GM23338 (cell line): Measurements from ENCODE around the gene GPR183.

Experiments
- CREB1 ChIP-seq: fragments of 250-450 bp; sonication (Bioruptor Pico); IDR thresholded peaks from 2 replicates; pipeline ENCODE4 v1.5.0; 2020; ENCODE audit warnings: low read depth, mild to moderate bottlenecking, moderate library complexity
- EZH2 ChIP-seq: fragments of 200-600 bp; sonication (generic); IDR thresholded peaks from one replicate; pipeline ENCODE4 v1.8.0; 2017; ENCODE audit warnings: antibody characterized with exemption, mild to moderate bottlenecking, low read depth; ENCODE audit not compliant: unreplicated experiment
- EZH2phosphoT487 ChIP-seq: fragments of 200-600 bp; sonication (generic); IDR thresholded peaks from one replicate; pipeline ENCODE4 v1.8.1; 2018; ENCODE audit warnings: antibody characterized with exemption; ENCODE audit not compliant: unreplicated experiment
- JUNB ChIP-seq: IDR thresholded peaks from one replicate; pipeline ENCODE4 v1.6.1; 2016; ENCODE audit warnings: antibody characterized with exemption; ENCODE audit not compliant: unreplicated experiment
- NANOG ChIP-seq: IDR thresholded peaks from 2 replicates; pipeline ENCODE4 v1.6.1; 2016; ENCODE audit warnings: antibody characterized with exemption, borderline replicate concordance
- POLR2AphosphoS5 ChIP-seq: IDR thresholded peaks from 2 replicates; pipeline ENCODE4 v1.6.1; 2016; ENCODE audit warnings: antibody characterized with exemption, low read depth
- STAT1 ChIP-seq: IDR thresholded peaks from one replicate; pipeline ENCODE4 v1.6.1; 2016; ENCODE audit warnings: antibody characterized with exemption; ENCODE audit not compliant: unreplicated experiment
- ZNF114 ChIP-seq: fragments of 250-450 bp; sonication (Bioruptor Pico); IDR thresholded peaks from 2 replicates; pipeline ENCODE4 v1.5.0; 2020; ENCODE audit warnings: mild to moderate bottlenecking, moderate library complexity
- ZNF331 ChIP-seq: fragments of 250-450 bp; sonication (Bioruptor Pico); IDR thresholded peaks from 2 replicates; pipeline ENCODE4 v1.5.0; 2020; ENCODE audit warnings: low read depth, mild to moderate bottlenecking, moderate library complexity
- TF ChIP-seq, protein P1 (sequence below), 2 experiments: fragments of 200-600 bp in 1 of 2; sonication (generic) in 1 of 2; conservative IDR thresholded peaks; 2 replicates each; pipeline versions ENCODE4 v1.5.1 to v1.6.1; 2016 to 2017; ENCODE audit warnings: antibody characterized with exemption in 2 of 2, low read depth in 2 of 2, mild to moderate bottlenecking in 2 of 2, moderate library complexity in 1 of 2
- TF ChIP-seq, protein P2 (sequence below): IDR thresholded peaks from one replicate; pipeline ENCODE4 v1.6.1; 2018; ENCODE audit warnings: antibody characterized with exemption; ENCODE audit not compliant: unreplicated experiment
- TF ChIP-seq, protein P3 (sequence below): fragments of 250-450 bp; sonication (Bioruptor Pico); IDR thresholded peaks from 2 replicates; pipeline ENCODE4 v1.5.0; 2020; ENCODE audit warnings: mild to moderate bottlenecking, moderate library complexity
- TF ChIP-seq, protein P4 (sequence below): IDR thresholded peaks from 2 replicates; pipeline ENCODE4 v1.6.1; 2016; ENCODE audit warnings: antibody characterized with exemption

DNA sequence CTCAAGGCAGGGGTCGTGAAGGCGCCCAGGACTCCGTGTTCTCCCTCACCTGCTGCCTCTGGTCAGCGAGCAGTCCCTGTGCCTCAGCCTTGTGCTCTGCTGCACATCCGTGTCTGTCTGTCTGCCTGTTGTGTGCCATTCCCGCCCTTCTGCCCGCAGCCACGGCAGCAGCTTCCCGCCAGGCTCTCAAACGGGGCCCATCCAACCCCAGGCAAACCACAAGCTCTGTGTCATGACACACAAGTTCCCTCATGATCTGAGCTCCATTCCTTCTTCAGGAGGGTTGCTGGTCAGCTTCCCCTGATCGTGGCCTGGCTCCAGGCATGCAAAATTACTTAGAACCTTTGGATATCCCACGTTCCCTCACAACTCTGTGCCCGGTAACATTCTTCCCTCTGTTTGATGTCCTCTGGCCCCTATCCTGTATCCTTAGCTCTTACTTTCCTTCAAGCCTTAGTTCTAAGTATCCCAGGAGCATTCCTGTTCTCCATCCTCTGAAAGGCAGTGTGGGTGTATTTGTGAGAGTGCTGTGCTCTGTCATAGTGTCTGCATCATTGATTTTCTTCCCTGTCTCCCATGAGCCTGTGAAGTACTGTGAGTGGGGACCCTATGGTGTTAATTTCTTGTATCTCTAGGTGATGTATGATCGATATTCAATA lies 3.2 kb downstream of the GPR183 start:
- TF ChIP-seq ZNF331 (CRISPR knock-in tag) (no peak), EZH2phosphoT487 (no peak), EZH2 (no peak), POLR2AphosphoS5 (no peak), STAT1 (no peak), CREB1 (CRISPR knock-in tag) (no peak), JUNB (no peak), ZNF114 (CRISPR knock-in tag) (no peak), NANOG (no peak)
- TF ChIP-seq, protein P1, sequence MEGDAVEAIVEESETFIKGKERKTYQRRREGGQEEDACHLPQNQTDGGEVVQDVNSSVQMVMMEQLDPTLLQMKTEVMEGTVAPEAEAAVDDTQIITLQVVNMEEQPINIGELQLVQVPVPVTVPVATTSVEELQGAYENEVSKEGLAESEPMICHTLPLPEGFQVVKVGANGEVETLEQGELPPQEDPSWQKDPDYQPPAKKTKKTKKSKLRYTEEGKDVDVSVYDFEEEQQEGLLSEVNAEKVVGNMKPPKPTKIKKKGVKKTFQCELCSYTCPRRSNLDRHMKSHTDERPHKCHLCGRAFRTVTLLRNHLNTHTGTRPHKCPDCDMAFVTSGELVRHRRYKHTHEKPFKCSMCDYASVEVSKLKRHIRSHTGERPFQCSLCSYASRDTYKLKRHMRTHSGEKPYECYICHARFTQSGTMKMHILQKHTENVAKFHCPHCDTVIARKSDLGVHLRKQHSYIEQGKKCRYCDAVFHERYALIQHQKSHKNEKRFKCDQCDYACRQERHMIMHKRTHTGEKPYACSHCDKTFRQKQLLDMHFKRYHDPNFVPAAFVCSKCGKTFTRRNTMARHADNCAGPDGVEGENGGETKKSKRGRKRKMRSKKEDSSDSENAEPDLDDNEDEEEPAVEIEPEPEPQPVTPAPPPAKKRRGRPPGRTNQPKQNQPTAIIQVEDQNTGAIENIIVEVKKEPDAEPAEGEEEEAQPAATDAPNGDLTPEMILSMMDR (conservative IDR thresholded peaks at IDR 0.05; ENCODE audit: low read depth in 2 of 2), result no peak
- TF ChIP-seq, protein P2, sequence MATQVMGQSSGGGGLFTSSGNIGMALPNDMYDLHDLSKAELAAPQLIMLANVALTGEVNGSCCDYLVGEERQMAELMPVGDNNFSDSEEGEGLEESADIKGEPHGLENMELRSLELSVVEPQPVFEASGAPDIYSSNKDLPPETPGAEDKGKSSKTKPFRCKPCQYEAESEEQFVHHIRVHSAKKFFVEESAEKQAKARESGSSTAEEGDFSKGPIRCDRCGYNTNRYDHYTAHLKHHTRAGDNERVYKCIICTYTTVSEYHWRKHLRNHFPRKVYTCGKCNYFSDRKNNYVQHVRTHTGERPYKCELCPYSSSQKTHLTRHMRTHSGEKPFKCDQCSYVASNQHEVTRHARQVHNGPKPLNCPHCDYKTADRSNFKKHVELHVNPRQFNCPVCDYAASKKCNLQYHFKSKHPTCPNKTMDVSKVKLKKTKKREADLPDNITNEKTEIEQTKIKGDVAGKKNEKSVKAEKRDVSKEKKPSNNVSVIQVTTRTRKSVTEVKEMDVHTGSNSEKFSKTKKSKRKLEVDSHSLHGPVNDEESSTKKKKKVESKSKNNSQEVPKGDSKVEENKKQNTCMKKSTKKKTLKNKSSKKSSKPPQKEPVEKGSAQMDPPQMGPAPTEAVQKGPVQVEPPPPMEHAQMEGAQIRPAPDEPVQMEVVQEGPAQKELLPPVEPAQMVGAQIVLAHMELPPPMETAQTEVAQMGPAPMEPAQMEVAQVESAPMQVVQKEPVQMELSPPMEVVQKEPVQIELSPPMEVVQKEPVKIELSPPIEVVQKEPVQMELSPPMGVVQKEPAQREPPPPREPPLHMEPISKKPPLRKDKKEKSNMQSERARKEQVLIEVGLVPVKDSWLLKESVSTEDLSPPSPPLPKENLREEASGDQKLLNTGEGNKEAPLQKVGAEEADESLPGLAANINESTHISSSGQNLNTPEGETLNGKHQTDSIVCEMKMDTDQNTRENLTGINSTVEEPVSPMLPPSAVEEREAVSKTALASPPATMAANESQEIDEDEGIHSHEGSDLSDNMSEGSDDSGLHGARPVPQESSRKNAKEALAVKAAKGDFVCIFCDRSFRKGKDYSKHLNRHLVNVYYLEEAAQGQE, result no peak
- TF ChIP-seq, protein P3, sequence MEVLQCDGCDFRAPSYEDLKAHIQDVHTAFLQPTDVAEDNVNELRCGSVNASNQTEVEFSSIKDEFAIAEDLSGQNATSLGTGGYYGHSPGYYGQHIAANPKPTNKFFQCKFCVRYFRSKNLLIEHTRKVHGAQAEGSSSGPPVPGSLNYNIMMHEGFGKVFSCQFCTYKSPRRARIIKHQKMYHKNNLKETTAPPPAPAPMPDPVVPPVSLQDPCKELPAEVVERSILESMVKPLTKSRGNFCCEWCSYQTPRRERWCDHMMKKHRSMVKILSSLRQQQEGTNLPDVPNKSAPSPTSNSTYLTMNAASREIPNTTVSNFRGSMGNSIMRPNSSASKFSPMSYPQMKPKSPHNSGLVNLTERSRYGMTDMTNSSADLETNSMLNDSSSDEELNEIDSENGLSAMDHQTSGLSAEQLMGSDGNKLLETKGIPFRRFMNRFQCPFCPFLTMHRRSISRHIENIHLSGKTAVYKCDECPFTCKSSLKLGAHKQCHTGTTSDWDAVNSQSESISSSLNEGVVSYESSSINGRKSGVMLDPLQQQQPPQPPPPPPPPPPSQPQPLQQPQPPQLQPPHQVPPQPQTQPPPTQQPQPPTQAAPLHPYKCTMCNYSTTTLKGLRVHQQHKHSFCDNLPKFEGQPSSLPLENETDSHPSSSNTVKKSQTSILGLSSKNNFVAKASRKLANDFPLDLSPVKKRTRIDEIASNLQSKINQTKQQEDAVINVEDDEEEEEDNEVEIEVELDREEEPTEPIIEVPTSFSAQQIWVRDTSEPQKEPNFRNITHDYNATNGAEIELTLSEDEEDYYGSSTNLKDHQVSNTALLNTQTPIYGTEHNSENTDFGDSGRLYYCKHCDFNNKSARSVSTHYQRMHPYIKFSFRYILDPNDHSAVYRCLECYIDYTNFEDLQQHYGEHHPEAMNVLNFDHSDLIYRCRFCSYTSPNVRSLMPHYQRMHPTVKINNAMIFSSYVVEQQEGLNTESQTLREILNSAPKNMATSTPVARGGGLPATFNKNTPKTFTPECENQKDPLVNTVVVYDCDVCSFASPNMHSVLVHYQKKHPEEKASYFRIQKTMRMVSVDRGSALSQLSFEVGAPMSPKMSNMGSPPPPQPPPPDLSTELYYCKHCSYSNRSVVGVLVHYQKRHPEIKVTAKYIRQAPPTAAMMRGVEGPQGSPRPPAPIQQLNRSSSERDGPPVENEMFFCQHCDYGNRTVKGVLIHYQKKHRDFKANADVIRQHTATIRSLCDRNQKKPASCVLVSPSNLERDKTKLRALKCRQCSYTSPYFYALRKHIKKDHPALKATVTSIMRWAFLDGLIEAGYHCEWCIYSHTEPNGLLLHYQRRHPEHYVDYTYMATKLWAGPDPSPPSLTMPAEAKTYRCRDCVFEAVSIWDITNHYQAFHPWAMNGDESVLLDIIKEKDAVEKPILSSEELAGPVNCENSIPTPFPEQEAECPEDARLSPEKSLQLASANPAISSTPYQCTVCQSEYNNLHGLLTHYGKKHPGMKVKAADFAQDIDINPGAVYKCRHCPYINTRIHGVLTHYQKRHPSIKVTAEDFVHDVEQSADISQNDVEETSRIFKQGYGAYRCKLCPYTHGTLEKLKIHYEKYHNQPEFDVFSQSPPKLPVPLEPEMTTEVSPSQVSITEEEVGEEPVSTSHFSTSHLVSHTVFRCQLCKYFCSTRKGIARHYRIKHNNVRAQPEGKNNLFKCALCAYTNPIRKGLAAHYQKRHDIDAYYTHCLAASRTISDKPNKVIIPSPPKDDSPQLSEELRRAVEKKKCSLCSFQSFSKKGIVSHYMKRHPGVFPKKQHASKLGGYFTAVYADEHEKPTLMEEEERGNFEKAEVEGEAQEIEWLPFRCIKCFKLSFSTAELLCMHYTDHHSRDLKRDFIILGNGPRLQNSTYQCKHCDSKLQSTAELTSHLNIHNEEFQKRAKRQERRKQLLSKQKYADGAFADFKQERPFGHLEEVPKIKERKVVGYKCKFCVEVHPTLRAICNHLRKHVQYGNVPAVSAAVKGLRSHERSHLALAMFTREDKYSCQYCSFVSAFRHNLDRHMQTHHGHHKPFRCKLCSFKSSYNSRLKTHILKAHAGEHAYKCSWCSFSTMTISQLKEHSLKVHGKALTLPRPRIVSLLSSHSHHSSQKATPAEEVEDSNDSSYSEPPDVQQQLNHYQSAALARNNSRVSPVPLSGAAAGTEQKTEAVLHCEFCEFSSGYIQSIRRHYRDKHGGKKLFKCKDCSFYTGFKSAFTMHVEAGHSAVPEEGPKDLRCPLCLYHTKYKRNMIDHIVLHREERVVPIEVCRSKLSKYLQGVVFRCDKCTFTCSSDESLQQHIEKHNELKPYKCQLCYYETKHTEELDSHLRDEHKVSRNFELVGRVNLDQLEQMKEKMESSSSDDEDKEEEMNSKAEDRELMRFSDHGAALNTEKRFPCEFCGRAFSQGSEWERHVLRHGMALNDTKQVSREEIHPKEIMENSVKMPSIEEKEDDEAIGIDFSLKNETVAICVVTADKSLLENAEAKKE (CRISPR knock-in tag), result no peak
- TF ChIP-seq, protein P4, sequence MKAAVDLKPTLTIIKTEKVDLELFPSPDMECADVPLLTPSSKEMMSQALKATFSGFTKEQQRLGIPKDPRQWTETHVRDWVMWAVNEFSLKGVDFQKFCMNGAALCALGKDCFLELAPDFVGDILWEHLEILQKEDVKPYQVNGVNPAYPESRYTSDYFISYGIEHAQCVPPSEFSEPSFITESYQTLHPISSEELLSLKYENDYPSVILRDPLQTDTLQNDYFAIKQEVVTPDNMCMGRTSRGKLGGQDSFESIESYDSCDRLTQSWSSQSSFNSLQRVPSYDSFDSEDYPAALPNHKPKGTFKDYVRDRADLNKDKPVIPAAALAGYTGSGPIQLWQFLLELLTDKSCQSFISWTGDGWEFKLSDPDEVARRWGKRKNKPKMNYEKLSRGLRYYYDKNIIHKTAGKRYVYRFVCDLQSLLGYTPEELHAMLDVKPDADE, result no peak
